Glomerular visceral epithelial cell (primary cell): ENCODE measurements around the gene RAD50.
"Not testable (repeated sequence)": the region's sequence is repeated elsewhere in the genome, so short reads cannot be mapped to it uniquely, and the experiment has no call there.

ENCODE experiments used
- DNase-seq: peaks from one replicate; pipeline ENCODE4 v3.0.0-alpha.2; 2016; ENCODE audit errors: extremely low spot score

Gene RAD50

GRCh38 chr5:132629230-132629944 lies 72.6 kb downstream of the RAD50 start:
- DNase-seq: no peak

GRCh38 chr5:132633587-132633986 lies 76.8 kb downstream of the RAD50 start:
- DNase-seq: not testable (repeated sequence)

- DNase-seq: no peak
These were observed 79.1 kb downstream of the RAD50 start for GRCh38 chr5:132635873-132636272.

GRCh38 chr5:132637241-132637640 lies 80.5 kb downstream of the RAD50 start:
- DNase-seq: no peak

- no peak for DNase-seq
These were observed 82.9 kb downstream of the RAD50 start for GRCh38 chr5:132639706-132640130.

GRCh38 chr5:132640613-132641012 lies 83.8 kb downstream of the RAD50 start:
- no peak for DNase-seq

- no peak for DNase-seq
These were observed 84.5 kb downstream of the RAD50 start for GRCh38 chr5:132641241-132641723.

- DNase-seq: no peak
These were observed 85.1 kb downstream of the RAD50 start for GRCh38 chr5:132641841-132642240.

- DNase-seq: no peak
These were observed 87.4 kb downstream of the RAD50 start for GRCh38 chr5:132644177-132644576.

GRCh38 chr5:132646583-132647266 lies 89.9 kb downstream of the RAD50 start:
- no peak for DNase-seq

GRCh38 chr5:132647473-132647872 lies 90.7 kb downstream of the RAD50 start:
- DNase-seq: no peak

GRCh38 chr5:132648355-132648754 lies 91.6 kb downstream of the RAD50 start:
- no peak for DNase-seq

GRCh38 chr5:132651838-132652469 lies 95.2 kb downstream of the RAD50 start:
- no peak for DNase-seq

- no peak for DNase-seq
These were observed 96.9 kb downstream of the RAD50 start for GRCh38 chr5:132653716-132654115.

- DNase-seq: peak; percentile 23
These were observed 99.3 kb downstream of the RAD50 start for GRCh38 chr5:132655821-132656773.

- no peak for DNase-seq
These were observed 100.1 kb downstream of the RAD50 start for GRCh38 chr5:132656774-132657355.

- no peak for DNase-seq
These were observed 101.1 kb downstream of the RAD50 start, which contains the start of gene IL13 for GRCh38 chr5:132657676-132658380. TSS of gene IL13 (plus strand) at chr5:132658173. CDS start at chr5:132658187, 14 bp downstream.

GRCh38 chr5:132658381-132659302 lies 101.9 kb downstream of the RAD50 start:
- no peak for DNase-seq
